ENCODE measurements around the gene SWT1. TPM values are rescaled to one million over a fixed set of nuclear protein-coding genes. Genes with fewer than 3 reads are reported as not detected.
"Not testable (repeated sequence)": the region's sequence is repeated elsewhere in the genome, so short reads cannot be mapped to it uniquely, and the experiment has no call there.

The SWT1 gene
- total and polyA plus RNA-seq, 4 donors = 2.5 to 7.8 (median 5.0) TPM

DNA sequence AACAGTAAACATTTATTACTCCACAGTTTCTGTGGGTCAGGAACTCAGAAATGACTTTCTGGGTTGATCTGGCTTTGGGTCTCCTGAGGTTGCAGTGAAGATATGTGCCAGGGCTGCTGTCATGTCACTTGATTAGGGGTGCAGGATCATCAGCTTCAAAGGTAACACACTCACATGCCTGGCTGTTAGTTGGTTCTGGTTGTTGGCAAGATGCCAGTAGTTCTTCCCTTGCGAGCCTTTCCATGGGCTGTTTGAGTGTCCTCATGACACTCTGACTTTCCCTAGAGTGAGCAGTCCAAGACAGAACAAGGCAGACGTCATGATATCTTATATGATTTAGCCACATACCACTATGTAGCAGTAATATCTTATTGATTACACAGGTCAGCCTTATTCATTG lies 1.8 kb downstream of the SWT1 start:
- 78 to 81% methylated on average over 2 of the region's 2 CpGs for WGBS, 2 donors
- DNase-seq = no peak
- no peaks in the 10 kb centered on the region for H3K9me3 ChIP-seq (ENCODE audit: control insufficient read depth, low read length)

GRCh38 chr1:185159966-185160365 lies 3.0 kb downstream of the SWT1 start:
- Histone ChIP-seq H3K4me3 (ENCODE audit: low read length in 2 of 2) (no peak overlapping the region), H3K9me3 (ENCODE audit: control insufficient read depth, low read length) (no peaks in the 10 kb centered on the region), H3K4me1 (ENCODE audit: control insufficient read depth in 1 of 2, insufficient read depth in 2 of 2, low read length in 2 of 2) (peaks cover 0 to 2% of the 10 kb centered on the region in 2 donors), H3K27ac (ENCODE audit: low read depth in 1 of 2, low read length in 2 of 2) (no peak overlapping the region), H3K36me3 (ENCODE audit: control insufficient read depth in 1 of 2, insufficient read depth in 2 of 2, low read length in 1 of 2) (peaks cover 2 to 10% of the 10 kb centered on the region in 2 donors), H3K27me3 (ENCODE audit: control insufficient read depth in 1 of 2, insufficient read depth in 2 of 2, low read length in 1 of 2) (no peaks in the 10 kb centered on the region)
- WGBS, 2 donors = 95 to 99% methylated on average over 3 of the region's 3 CpGs
- intact Hi-C loops (cut with DNase I) = loop anchor here (5.0 to 10.0 kb wide), 2 partner anchors 113 to 365 kb away; partner anchors contain the start of gene RNF2 (in 1 of the 2)
- ATAC-seq (ENCODE audit: low FRiP score) (no peak), DNase-seq (no peak)

More for the DNA sequence above, 1.8 kb downstream of the SWT1 start:
- Histone ChIP-seq H3K27me3 (ENCODE audit: control insufficient read depth in 1 of 2, insufficient read depth in 2 of 2, low read length in 1 of 2) (no peaks in the 10 kb centered on the region), H3K4me1 (ENCODE audit: control insufficient read depth in 1 of 2, insufficient read depth in 2 of 2, low read length in 2 of 2) (peaks cover 0 to 6% of the 10 kb centered on the region in 2 donors), H3K27ac (ENCODE audit: low read depth in 1 of 2, low read length in 2 of 2) (no peak overlapping the region), H3K36me3 (ENCODE audit: control insufficient read depth in 1 of 2, insufficient read depth in 2 of 2, low read length in 1 of 2) (peaks cover 0 to 5% of the 10 kb centered on the region in 2 donors), H3K4me3 (ENCODE audit: low read length in 2 of 2) (no peak overlapping the region)
- intact Hi-C loops (cut with DNase I) = loop anchor here (5.0 to 10.0 kb wide), 2 partner anchors 111 to 364 kb away; partner anchors contain the start of gene RNF2 (in 1 of the 2)
- ATAC-seq (ENCODE audit: low FRiP score) = no peak

GRCh38 chr1:185162491-185162890 lies 5.5 kb downstream of the SWT1 start:
- DNase-seq (no peak), ATAC-seq (ENCODE audit: low FRiP score) (no peak)
- Histone ChIP-seq H3K27ac (ENCODE audit: low read depth in 1 of 2, low read length in 2 of 2) (no peak overlapping the region), H3K4me3 (ENCODE audit: low read length in 2 of 2) (no peak overlapping the region), H3K36me3 (ENCODE audit: control insufficient read depth in 1 of 2, insufficient read depth in 2 of 2, low read length in 1 of 2) (peaks cover 2 to 10% of the 10 kb centered on the region in 2 donors), H3K4me1 (ENCODE audit: control insufficient read depth in 1 of 2, insufficient read depth in 2 of 2, low read length in 2 of 2) (peaks cover 0 to 2% of the 10 kb centered on the region in 2 donors), H3K9me3 (ENCODE audit: control insufficient read depth, low read length) (no peaks in the 10 kb centered on the region), H3K27me3 (ENCODE audit: control insufficient read depth in 1 of 2, insufficient read depth in 2 of 2, low read length in 1 of 2) (no peaks in the 10 kb centered on the region)
- intact Hi-C loops (cut with DNase I) = no loop called here
- WGBS, 2 donors = 88 to 89% methylated on average over 4 of the region's 4 CpGs

GRCh38 chr1:185166106-185166505 lies 9.1 kb downstream of the SWT1 start:
- intact Hi-C loops (cut with DNase I) = no loop called here
- H3K27ac ChIP-seq (ENCODE audit: low read depth in 1 of 2, low read length in 2 of 2) = no peak overlapping the region
- WGBS, 2 donors = 77 to 81% methylated on average over 1 of the region's 1 CpG
- DNase-seq (no peak), ATAC-seq (ENCODE audit: low FRiP score) (no peak)
- no peaks in the 10 kb centered on the region for H3K9me3 ChIP-seq (ENCODE audit: control insufficient read depth, low read length)
- H3K4me3 ChIP-seq (ENCODE audit: low read length in 2 of 2) = no peak overlapping the region
- no peaks in the 10 kb centered on the region for H3K27me3 ChIP-seq (ENCODE audit: control insufficient read depth in 1 of 2, insufficient read depth in 2 of 2, low read length in 1 of 2)
- H3K4me1 ChIP-seq (ENCODE audit: control insufficient read depth in 1 of 2, insufficient read depth in 2 of 2, low read length in 2 of 2) = no peaks in the 10 kb centered on the region
- H3K36me3 ChIP-seq (ENCODE audit: control insufficient read depth in 1 of 2, insufficient read depth in 2 of 2, low read length in 1 of 2) = peaks cover 2 to 10% of the 10 kb centered on the region in 2 donors

- H3K27ac ChIP-seq (ENCODE audit: low read depth in 1 of 2, low read length in 2 of 2) = no peak overlapping the region
- H3K9me3 ChIP-seq (ENCODE audit: control insufficient read depth, low read length) = no peaks in the 10 kb centered on the region
- H3K36me3 ChIP-seq (ENCODE audit: control insufficient read depth in 1 of 2, insufficient read depth in 2 of 2, low read length in 1 of 2) = peaks cover 0 to 2% of the 10 kb centered on the region in 2 donors
- H3K4me3 ChIP-seq (ENCODE audit: low read length in 2 of 2) = no peak overlapping the region
- intact Hi-C loops (cut with DNase I) = no loop called here
- WGBS, 2 donors = 14 to 18% methylated on average over 5 of the region's 5 CpGs
- ATAC-seq (ENCODE audit: low FRiP score) = peak; percentile 76
- no peaks in the 10 kb centered on the region for H3K27me3 ChIP-seq (ENCODE audit: control insufficient read depth in 1 of 2, insufficient read depth in 2 of 2, low read length in 1 of 2)
- no peak for DNase-seq
- no peaks in the 10 kb centered on the region for H3K4me1 ChIP-seq (ENCODE audit: control insufficient read depth in 1 of 2, insufficient read depth in 2 of 2, low read length in 2 of 2)
These were observed 13.4 kb downstream of the SWT1 start for GRCh38 chr1:185170291-185170848.

DNA sequence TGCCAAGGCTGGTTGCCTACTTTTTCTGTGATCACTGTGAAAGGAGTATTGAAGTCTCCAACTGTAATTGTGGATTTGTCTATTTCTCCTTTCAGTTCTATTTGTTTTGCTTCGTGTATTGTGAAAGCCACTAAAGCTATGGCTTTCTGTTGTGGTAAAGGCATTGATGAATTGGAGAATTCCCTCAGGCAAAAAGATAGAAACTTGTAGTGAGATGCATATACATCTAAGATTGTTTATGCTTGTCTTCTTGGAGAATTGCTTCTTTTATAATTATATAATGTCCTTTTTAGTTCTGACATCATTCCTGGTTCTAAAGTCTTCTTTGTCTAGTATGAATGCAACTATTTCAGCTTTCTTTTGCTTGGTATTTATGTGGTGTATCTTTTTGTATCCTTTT lies 36.8 kb downstream of the SWT1 start:
- H3K27me3 ChIP-seq (ENCODE audit: control insufficient read depth in 1 of 2, insufficient read depth in 2 of 2, low read length in 1 of 2) = no peaks in the 10 kb centered on the region
- H3K4me3 ChIP-seq (ENCODE audit: low read length in 2 of 2) = no peak overlapping the region
- no peak for DNase-seq
- H3K36me3 ChIP-seq (ENCODE audit: control insufficient read depth in 1 of 2, insufficient read depth in 2 of 2, low read length in 1 of 2) = peaks cover 0 to 4% of the 10 kb centered on the region in 2 donors
- WGBS, 2 donors = 78 to 81% methylated on average over 1 of the region's 1 CpG
- intact Hi-C loops (cut with DNase I) = no loop called here
- ATAC-seq (ENCODE audit: low FRiP score) = no peak
- H3K27ac ChIP-seq (ENCODE audit: low read depth in 1 of 2, low read length in 2 of 2) = no peak overlapping the region
- no peaks in the 10 kb centered on the region for H3K9me3 ChIP-seq (ENCODE audit: control insufficient read depth, low read length)
- no peaks in the 10 kb centered on the region for H3K4me1 ChIP-seq (ENCODE audit: control insufficient read depth in 1 of 2, insufficient read depth in 2 of 2, low read length in 2 of 2)

DNA sequence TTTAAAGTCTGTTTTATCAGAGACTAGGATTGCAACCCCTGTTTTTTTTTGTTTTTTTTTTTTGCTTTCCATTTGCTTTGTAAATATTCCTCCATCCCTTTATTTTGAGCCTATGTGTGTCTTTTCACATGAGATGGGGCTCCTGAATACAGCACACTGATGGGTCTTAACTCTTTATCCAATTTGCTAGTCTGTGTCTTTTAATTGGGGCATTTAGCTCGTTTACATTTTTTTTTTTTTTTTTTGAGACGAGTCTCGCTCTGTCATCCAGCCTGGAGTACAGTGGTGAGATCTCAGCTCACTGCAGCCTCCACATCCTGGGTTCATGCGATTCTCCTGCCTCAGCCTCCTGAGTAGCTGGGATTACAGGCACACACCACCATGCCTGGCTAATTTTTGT lies 41.7 kb downstream of the SWT1 start:
- intact Hi-C loops (cut with DNase I) = not testable (repeated sequence)

DNA sequence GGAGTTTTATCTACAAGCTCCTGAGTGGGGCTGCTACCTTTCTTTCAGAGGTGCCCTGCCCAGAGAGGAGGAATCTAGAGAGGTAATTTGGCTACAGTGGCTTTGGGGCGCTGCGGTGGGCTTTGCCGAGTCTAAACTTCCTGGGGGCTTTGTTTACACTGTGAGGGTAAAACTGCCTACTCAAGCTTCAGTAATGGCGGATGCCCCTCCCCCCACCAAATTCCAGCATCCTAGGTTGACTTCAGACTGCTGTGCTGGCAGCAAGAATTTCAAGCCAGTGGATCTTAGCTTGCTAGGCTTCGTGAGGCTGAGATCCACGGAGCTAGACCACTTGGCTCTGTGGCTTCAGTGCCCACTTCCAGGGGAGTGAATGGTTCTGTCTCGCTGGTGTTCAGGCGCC lies 43.9 kb downstream of the SWT1 start:
- no peak overlapping the region for H3K27ac ChIP-seq (ENCODE audit: low read depth in 1 of 2, low read length in 2 of 2)
- H3K4me3 ChIP-seq (ENCODE audit: low read length in 2 of 2) = no peak overlapping the region
- DNase-seq = no peak
- 95 to 96% methylated on average over 8 of the region's 8 CpGs for WGBS, 2 donors
- H3K9me3 ChIP-seq (ENCODE audit: control insufficient read depth, low read length) = no peaks in the 10 kb centered on the region
- H3K4me1 ChIP-seq (ENCODE audit: control insufficient read depth in 1 of 2, insufficient read depth in 2 of 2, low read length in 2 of 2) = no peaks in the 10 kb centered on the region
- no peak for ATAC-seq (ENCODE audit: low FRiP score)
- intact Hi-C loops (cut with DNase I) = no loop called here
- H3K27me3 ChIP-seq (ENCODE audit: control insufficient read depth in 1 of 2, insufficient read depth in 2 of 2, low read length in 1 of 2) = no peaks in the 10 kb centered on the region
- peaks cover 0 to 4% of the 10 kb centered on the region in 2 donors for H3K36me3 ChIP-seq (ENCODE audit: control insufficient read depth in 1 of 2, insufficient read depth in 2 of 2, low read length in 1 of 2)

More for the DNA sequence above, 41.7 kb downstream of the SWT1 start:
- H3K36me3 ChIP-seq (ENCODE audit: control insufficient read depth in 1 of 2, insufficient read depth in 2 of 2, low read length in 1 of 2); DNase-seq; H3K27me3 ChIP-seq (ENCODE audit: control insufficient read depth in 1 of 2, insufficient read depth in 2 of 2, low read length in 1 of 2); ATAC-seq (ENCODE audit: low FRiP score); H3K4me1 ChIP-seq (ENCODE audit: control insufficient read depth in 1 of 2, insufficient read depth in 2 of 2, low read length in 2 of 2); H3K9me3 ChIP-seq (ENCODE audit: control insufficient read depth, low read length); H3K4me3 ChIP-seq (ENCODE audit: low read length in 2 of 2); H3K27ac ChIP-seq (ENCODE audit: low read depth in 1 of 2, low read length in 2 of 2): not testable (repeated sequence)
- 95 to 99% methylated on average over 4 of the region's 4 CpGs for WGBS, 2 donors

GRCh38 chr1:185207170-185207569 lies 50.2 kb downstream of the SWT1 start:
- no peaks in the 10 kb centered on the region for H3K27me3 ChIP-seq (ENCODE audit: control insufficient read depth in 1 of 2, insufficient read depth in 2 of 2, low read length in 1 of 2)
- no peak overlapping the region for H3K4me3 ChIP-seq (ENCODE audit: low read length in 2 of 2)
- H3K9me3 ChIP-seq (ENCODE audit: control insufficient read depth, low read length) = no peaks in the 10 kb centered on the region
- H3K27ac ChIP-seq (ENCODE audit: low read depth in 1 of 2, low read length in 2 of 2) = no peak overlapping the region
- no peak for ATAC-seq (ENCODE audit: low FRiP score)
- intact Hi-C loops (cut with DNase I) = no loop called here
- no peaks in the 10 kb centered on the region for H3K36me3 ChIP-seq (ENCODE audit: control insufficient read depth in 1 of 2, insufficient read depth in 2 of 2, low read length in 1 of 2)
- DNase-seq = no peak
- no peaks in the 10 kb centered on the region for H3K4me1 ChIP-seq (ENCODE audit: control insufficient read depth in 1 of 2, insufficient read depth in 2 of 2, low read length in 2 of 2)

Measured in aorta (tissue), 5 donors.